ENCODE measurements around the gene KANK4. TPM values are rescaled to one million over a fixed set of nuclear protein-coding genes. Genes with fewer than 3 reads are reported as not detected.

The KANK4 gene
- total RNA-seq, 8 experiments from 2014 or later = 0.27 to 6.7 (median 1.2) TPM

GRCh38 chr1:62271948-62272728, 47.1 kb downstream of the KANK4 start:
- in situ Hi-C loops (cut with MboI; ENCODE audit: low pct_unique_long_range_greater_than_20kb in 2 of 9, low sequenced_read_pairs in 9 of 9, unreplicated experiment in 9 of 9) = no loop called here
- Histone ChIP-seq H3K4me3 (no peak overlapping the region), H3K4me1 (replicated peaks in 1 of 2) (peaks cover 16 to 17% of the 10 kb centered on the region in 2 donors), H3K27ac (peak overlapping the region; percentile 25 to 26)
- WGBS, 10 experiments = 0 to 95% (median 62%) methylated on average over 1 to 13 of the region's 13 CpGs; no CpG with 5 or more reads in 2 of the 10 experiments
- ATAC-seq (replicated peaks in 6 of 8) = peak; percentile 28 to 93 (median 90)

GRCh38 chr1:62271134-62271533, 48.1 kb downstream of the KANK4 start:
- peaks cover 16 to 17% of the 10 kb centered on the region in 2 donors for H3K4me1 ChIP-seq (replicated peaks in 1 of 2)
- H3K4me3 ChIP-seq = no peak overlapping the region
- in situ Hi-C loops (cut with MboI; ENCODE audit: low pct_unique_long_range_greater_than_20kb in 2 of 9, low sequenced_read_pairs in 9 of 9, unreplicated experiment in 9 of 9) = no loop called here
- 14 to 100% (median 59%) methylated on average over 1 to 7 of the region's 7 CpGs for WGBS, 10 experiments
- H3K27ac ChIP-seq = no peak overlapping the region
- no peak for ATAC-seq (replicated peaks in 6 of 8)

- H3K4me1 ChIP-seq (replicated peaks in 1 of 2) = peaks cover 16 to 17% of the 10 kb centered on the region in 2 donors
- peak in 5 of 8 experiments; percentile 16 to 73 (median 31) for ATAC-seq (replicated peaks in 6 of 8)
- WGBS, 10 experiments = 47 to 100% (median 80%) methylated on average over 1 to 9 of the region's 9 CpGs; no CpG with 5 or more reads in 1 of the 10 experiments
- H3K27ac ChIP-seq = no peak overlapping the region
- H3K4me3 ChIP-seq = no peak overlapping the region
- in situ Hi-C loops (cut with MboI; ENCODE audit: low pct_unique_long_range_greater_than_20kb in 2 of 9, low sequenced_read_pairs in 9 of 9, unreplicated experiment in 9 of 9) = no loop called here
These were observed 49.3 kb downstream of the KANK4 start for GRCh38 chr1:62269851-62270495.

- peaks cover 16 to 17% of the 10 kb centered on the region in 2 donors for H3K4me1 ChIP-seq (replicated peaks in 1 of 2)
- in situ Hi-C loops (cut with MboI; ENCODE audit: low pct_unique_long_range_greater_than_20kb in 2 of 9, low sequenced_read_pairs in 9 of 9, unreplicated experiment in 9 of 9) = no loop called here
- ATAC-seq (replicated peaks in 6 of 8) = no peak
- H3K4me3 ChIP-seq = no peak overlapping the region
- no peak overlapping the region for H3K27ac ChIP-seq
- WGBS, 10 experiments = 25 to 100% (median 90%) methylated on average over 1 of the region's 1 CpG; no CpG with 5 or more reads in 2 of the 10 experiments
These were observed 49.8 kb downstream of the KANK4 start for GRCh38 chr1:62269439-62269838.

GRCh38 chr1:62268315-62268714, 50.9 kb downstream of the KANK4 start:
- ATAC-seq (replicated peaks in 6 of 8) = no peak
- H3K27ac ChIP-seq = no peak overlapping the region
- in situ Hi-C loops (cut with MboI; ENCODE audit: low pct_unique_long_range_greater_than_20kb in 2 of 9, low sequenced_read_pairs in 9 of 9, unreplicated experiment in 9 of 9) = no loop called here
- no peak overlapping the region for H3K4me3 ChIP-seq
- WGBS, 10 experiments = 50 to 100% (median 85%) methylated on average over 1 to 6 of the region's 8 CpGs; no CpG with 5 or more reads in 3 of the 10 experiments
- H3K4me1 ChIP-seq (replicated peaks in 1 of 2) = peaks cover 17 to 21% of the 10 kb centered on the region in 2 donors

- no peak for ATAC-seq (replicated peaks in 6 of 8)
- Histone ChIP-seq H3K4me3 (no peak overlapping the region), H3K4me1 (replicated peaks in 1 of 2) (peaks cover 4 to 10% of the 10 kb centered on the region in 2 donors), H3K27ac (no peak overlapping the region)
- WGBS, 10 experiments = 39 to 100% (median 85%) methylated on average over 1 to 8 of the region's 9 CpGs; no CpG with 5 or more reads in 1 of the 10 experiments
- in situ Hi-C loops (cut with MboI; ENCODE audit: low pct_unique_long_range_greater_than_20kb in 2 of 9, low sequenced_read_pairs in 9 of 9, unreplicated experiment in 9 of 9) = no loop called here
These were observed 53.0 kb downstream of the KANK4 start for GRCh38 chr1:62265956-62266935.

- 48 to 87% (median 77%) methylated on average over 2 to 13 of the region's 13 CpGs; no CpG with 5 or more reads in 1 of the 10 experiments for WGBS, 10 experiments
- in situ Hi-C loops (cut with MboI; ENCODE audit: low pct_unique_long_range_greater_than_20kb in 2 of 9, low sequenced_read_pairs in 9 of 9, unreplicated experiment in 9 of 9) = no loop called here
- no peak overlapping the region for H3K4me3 ChIP-seq
- peak in 5 of 8 experiments; percentile 69 to 95 (median 71) for ATAC-seq (replicated peaks in 6 of 8)
- peaks cover 0 to 7% of the 10 kb centered on the region in 2 donors for H3K4me1 ChIP-seq (replicated peaks in 1 of 2)
- no peak overlapping the region for H3K27ac ChIP-seq
These were observed 55.4 kb downstream of the KANK4 start for GRCh38 chr1:62263814-62264353.

GRCh38 chr1:62263006-62263813, 56.0 kb downstream of the KANK4 start:
- ATAC-seq (replicated peaks in 6 of 8) = peak in 1 of 8 experiments; percentile 47
- 67 to 90% (median 81%) methylated on average over 2 to 19 of the region's 19 CpGs; no CpG with 5 or more reads in 2 of the 10 experiments for WGBS, 10 experiments
- H3K4me3 ChIP-seq = no peak overlapping the region
- peaks cover 0 to 7% of the 10 kb centered on the region in 2 donors for H3K4me1 ChIP-seq (replicated peaks in 1 of 2)
- no peak overlapping the region for H3K27ac ChIP-seq
- in situ Hi-C loops (cut with MboI; ENCODE audit: low pct_unique_long_range_greater_than_20kb in 2 of 9, low sequenced_read_pairs in 9 of 9, unreplicated experiment in 9 of 9) = no loop called here

- peak in 3 of 8 experiments; percentile 35 to 90 (median 72) for ATAC-seq (replicated peaks in 6 of 8)
- peaks cover 0 to 7% of the 10 kb centered on the region in 2 donors for H3K4me1 ChIP-seq (replicated peaks in 1 of 2)
- H3K27ac ChIP-seq = no peak overlapping the region
- H3K4me3 ChIP-seq = no peak overlapping the region
- WGBS, 10 experiments = 33 to 100% (median 90%) methylated on average over 1 to 3 of the region's 3 CpGs; no CpG with 5 or more reads in 3 of the 10 experiments
- in situ Hi-C loops (cut with MboI; ENCODE audit: low pct_unique_long_range_greater_than_20kb in 2 of 9, low sequenced_read_pairs in 9 of 9, unreplicated experiment in 9 of 9) = no loop called here
These were observed 58.5 kb downstream of the KANK4 start for GRCh38 chr1:62260688-62261087.

GRCh38 chr1:62259551-62259950, 59.7 kb downstream of the KANK4 start:
- Histone ChIP-seq H3K27ac (no peak overlapping the region), H3K4me3 (no peak overlapping the region), H3K4me1 (replicated peaks in 1 of 2) (peaks cover 0 to 7% of the 10 kb centered on the region in 2 donors)
- in situ Hi-C loops (cut with MboI; ENCODE audit: low pct_unique_long_range_greater_than_20kb in 2 of 9, low sequenced_read_pairs in 9 of 9, unreplicated experiment in 9 of 9) = no loop called here
- WGBS, 10 experiments = 20 to 100% (median 87%) methylated on average over 1 to 4 of the region's 4 CpGs; no CpG with 5 or more reads in 5 of the 10 experiments
- no peak for ATAC-seq (replicated peaks in 6 of 8)

GRCh38 chr1:62250126-62250726, 69.0 kb downstream of the KANK4 start:
- in situ Hi-C loops (cut with MboI; ENCODE audit: low pct_unique_long_range_greater_than_20kb in 2 of 9, low sequenced_read_pairs in 9 of 9, unreplicated experiment in 9 of 9) = no loop called here
- peak in 2 of 8 experiments; percentile 18 to 36 for ATAC-seq (replicated peaks in 6 of 8)
- 31 to 94% (median 73%) methylated on average over 1 to 8 of the region's 10 CpGs; no CpG with 5 or more reads in 5 of the 10 experiments for WGBS, 10 experiments

More at GRCh38 chr1:62250126-62250726, 69.0 kb downstream of the KANK4 start:
- no peak overlapping the region for H3K27ac ChIP-seq
- H3K4me3 ChIP-seq = no peak overlapping the region
- no peaks in the 10 kb centered on the region for H3K4me1 ChIP-seq (replicated peaks in 1 of 2)

Data from motor neuron (in vitro differentiated cells).